Endothelial cell of umbilical vein (primary cell): Measurements from ENCODE around the gene PCDH9.

Source experiments
- CTCF ChIP-seq, 2 donors: IDR thresholded peaks; 1 replicate in 1 of 2; 2 replicates in 1 of 2; pipeline ENCODE4 v1.5.1; 2011; ENCODE audit warnings: low read length in 2 of 2, mild to moderate bottlenecking in 2 of 2, moderate library complexity in 2 of 2, control low read depth in 1 of 2, inconsistent platforms in 1 of 2, low read depth in 1 of 2; ENCODE audit not compliant: insufficient read depth in 1 of 2; ENCODE audit errors: extremely low read depth in 1 of 2
- POLR2A ChIP-seq: IDR thresholded peaks from 2 replicates; pipeline ENCODE4 v1.6.1; 2012; ENCODE audit warnings: low read depth, mild to moderate bottlenecking, control low read depth, low read length

- no peak for TF ChIP-seq CTCF (IDR thresholded peaks at IDR 0.05; ENCODE audit: extremely low read depth in 1 of 2, insufficient read depth in 1 of 2, low read depth in 1 of 2, low read length in 2 of 2)
- TF ChIP-seq POLR2A: no peak
Measured at GRCh38 chr13:66981912-66982311, 248.2 kb downstream of the PCDH9 start.
